Measurements from ENCODE around the gene CD164.

Gene CD164

DNA sequence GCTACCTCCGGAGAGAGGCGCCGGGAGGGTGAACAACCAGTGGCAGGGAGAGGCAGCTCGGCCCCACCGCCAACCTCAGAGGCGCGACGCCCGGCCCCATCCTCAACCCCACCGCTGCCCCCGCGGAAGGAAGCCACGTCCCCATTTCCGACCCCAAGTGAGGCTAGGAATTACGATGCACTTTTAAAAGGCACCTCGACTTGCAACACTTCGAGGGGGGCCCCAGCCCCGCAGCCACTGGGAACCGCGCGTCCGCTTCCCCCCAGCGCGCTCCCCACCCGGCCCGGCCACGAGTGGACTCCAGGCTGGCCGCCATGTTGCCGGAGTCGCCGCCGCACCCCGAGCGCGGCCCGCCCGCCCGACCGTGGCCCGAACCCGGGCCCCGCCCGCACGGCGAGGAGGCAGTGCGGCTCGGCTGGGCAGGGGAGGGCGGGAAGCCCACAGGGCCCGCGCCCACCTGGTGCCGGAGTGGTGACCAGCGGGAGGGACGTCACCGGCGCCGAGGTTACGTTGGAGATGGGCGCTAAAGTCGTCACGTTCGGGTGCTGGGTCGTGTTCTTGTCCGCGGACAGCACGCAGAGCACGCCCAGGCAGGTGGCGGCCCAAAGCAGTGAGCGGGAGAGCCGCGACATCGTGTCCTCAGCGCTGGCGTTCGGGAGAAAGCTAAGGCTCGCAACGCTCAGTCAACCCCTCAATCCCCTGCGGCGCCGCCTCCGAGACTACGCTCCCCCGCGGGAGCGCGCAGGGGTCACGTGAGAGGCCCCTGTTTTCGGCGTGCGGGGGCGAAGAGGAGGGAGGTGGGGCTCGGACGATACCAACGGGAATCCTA, at the start of gene CD164:
CD164 (minus strand) TSS at position 721 of the 829 bp plus-strand sequence; CDS start at position 632, 89 bp downstream.
- DNase-seq (ENCODE audit: low spot score) = peak; percentile 97

DNA sequence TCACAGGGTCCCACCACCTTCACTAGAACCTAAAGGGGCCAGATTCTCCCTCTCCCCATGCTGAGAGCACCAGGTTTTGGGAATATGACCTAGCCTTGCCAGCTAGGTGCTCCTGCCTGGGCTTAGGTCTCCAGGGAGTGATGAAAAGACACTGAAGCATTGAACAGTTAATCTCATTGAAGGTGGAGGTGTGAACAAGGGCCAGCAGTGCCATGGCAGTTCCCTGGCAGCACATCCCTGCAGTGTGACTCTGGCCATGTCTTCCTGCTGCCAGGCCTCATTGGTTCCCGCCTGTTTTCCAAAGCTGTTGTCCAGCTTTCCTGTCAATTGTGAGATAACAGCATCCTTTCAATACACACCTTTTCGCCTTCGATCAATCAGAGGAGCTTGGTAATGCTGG, 47.2 kb upstream of the CD164 start:
- no peak for DNase-seq (ENCODE audit: low spot score)

- DNase-seq (ENCODE audit: low spot score) = no peak
Observed at GRCh38 chr6:109428889-109429477, 46.7 kb upstream of the CD164 start.

- no peak for DNase-seq (ENCODE audit: low spot score)
Observed at GRCh38 chr6:109424946-109425345, 42.7 kb upstream of the CD164 start.

DNA sequence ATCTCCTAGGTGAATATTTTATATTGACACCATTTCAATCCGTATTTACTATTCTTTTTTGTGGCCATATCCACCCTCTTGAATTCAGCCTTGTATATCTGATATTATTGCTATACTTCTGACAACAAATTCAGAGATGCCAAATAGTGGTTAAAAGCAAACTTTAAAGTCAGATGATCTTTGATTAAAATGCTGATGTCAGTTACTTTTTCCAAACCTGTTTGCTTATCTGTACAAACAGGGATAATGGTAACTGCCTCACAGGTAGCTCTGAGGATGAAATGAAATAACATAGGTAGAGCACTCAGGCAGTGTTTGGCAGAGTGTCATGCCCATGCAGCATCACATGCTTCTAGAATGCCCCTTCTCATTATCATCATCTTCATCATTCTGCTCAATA, 38.9 kb upstream of the CD164 start:
- DNase-seq (ENCODE audit: low spot score) = no peak

DNA sequence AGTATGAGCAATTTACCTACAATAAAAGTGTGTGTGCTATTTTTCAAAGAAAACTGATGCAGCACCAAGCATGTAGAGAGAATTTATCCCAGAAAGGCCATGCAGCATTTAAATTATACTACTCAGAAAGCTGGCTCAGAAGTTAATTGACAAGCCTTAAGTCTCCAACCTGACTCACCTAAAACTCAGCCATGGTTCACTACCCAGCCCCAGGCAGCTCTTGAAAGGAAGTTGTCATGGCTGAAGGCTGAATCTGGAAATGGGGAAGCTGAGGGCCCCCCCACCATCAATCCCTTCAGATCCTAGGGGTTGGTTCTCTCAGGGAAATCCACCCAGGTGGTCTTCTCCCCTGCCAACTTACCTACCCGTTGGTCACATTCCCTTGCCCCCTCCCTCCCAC, 38.5 kb upstream of the CD164 start:
- DNase-seq (ENCODE audit: low spot score) = no peak

DNA sequence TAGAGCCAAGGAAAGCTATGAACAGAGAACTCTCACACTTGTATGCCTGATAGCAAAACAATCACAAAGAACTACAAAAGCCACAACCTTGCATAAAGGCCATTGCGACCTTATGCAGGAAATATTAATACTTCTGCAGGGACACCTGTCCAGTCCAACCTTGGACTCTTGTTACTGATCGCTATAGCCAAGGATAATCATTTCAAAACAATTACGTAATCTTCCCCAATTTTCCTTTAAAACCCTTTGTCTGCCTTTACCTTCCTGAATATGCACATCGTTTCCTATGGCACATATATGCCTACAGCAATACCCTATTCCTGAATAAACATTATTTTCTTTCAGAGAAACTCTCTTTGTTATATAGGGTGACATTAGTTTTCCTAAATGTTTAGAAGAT, 35.4 kb upstream of the CD164 start:
- DNase-seq (ENCODE audit: low spot score) = no peak

GRCh38 chr6:109411034-109411433, 28.8 kb upstream of the CD164 start:
- DNase-seq (ENCODE audit: low spot score) = no peak

DNA sequence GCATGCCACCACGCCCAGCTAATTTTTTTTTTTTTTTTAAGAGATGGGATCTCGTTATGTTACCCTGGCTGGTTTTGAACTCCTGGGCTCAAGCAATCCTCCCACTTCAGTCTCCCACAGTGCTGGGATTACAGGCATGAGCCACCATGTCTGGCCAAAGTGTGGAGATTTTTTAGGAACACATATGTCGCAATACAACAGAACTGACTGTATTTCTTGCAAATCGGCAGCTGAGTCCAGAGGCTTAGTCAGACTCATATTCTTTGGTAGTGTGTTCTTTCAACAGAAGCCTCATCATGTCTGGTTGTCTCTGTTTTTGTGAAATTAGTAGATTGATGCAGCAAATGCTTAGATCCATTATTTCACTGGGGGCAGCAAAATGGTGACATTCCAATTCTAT, 23.9 kb upstream of the CD164 start:
- no peak for DNase-seq (ENCODE audit: low spot score)

DNA sequence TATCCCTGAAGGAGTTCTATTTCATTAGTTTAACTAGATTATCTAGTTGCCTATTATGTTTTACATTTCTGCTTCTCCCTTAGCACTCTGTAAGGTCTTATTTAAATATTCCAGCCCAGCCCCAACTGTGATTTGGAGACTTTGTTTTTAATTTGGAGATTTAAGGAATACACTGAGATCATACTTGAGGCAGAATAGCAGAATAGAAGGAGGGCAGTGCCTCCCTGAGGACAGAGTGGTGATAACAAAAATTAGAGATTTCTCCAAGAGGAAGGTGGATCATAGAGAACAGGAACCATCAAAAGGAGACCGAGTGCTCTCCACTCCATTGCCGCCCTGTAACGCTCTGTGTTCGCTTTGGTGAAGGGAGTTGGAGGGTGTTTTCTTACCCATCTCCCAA, 14.8 kb upstream of the CD164 start:
- peak; percentile 27 for DNase-seq (ENCODE audit: low spot score)

DNA sequence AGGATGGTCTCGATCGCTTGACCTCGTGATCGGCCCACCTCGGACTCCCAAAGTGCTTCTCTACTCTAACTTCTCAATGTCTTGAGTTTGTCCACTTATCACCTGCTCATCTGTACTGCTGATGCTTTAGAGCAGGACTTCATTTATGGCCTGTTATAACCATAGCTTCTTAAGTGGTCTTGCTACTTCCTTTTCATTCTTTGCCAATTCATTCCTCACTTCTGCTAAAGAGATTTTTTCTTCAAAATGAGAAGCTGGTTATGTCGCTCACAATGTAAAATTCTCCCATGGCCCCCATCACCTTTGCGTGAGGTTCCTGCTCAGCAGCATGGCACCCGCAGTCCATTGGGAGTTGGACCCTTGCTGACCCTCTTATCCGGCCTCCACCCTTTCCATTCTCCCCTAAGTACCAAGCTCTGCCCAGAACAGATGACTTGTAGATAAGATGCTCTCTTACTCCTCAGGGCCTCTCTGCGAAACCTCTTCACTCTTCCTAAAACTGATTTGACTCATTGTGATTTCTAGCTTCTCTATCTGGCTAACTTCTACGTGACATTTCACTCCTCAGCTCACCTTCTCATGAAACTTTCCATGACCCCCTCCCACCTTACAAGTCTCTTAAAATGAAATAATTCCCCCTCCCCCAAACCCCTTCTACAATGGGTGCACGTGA, 13.9 kb upstream of the CD164 start:
- no peak for DNase-seq (ENCODE audit: low spot score)

DNA sequence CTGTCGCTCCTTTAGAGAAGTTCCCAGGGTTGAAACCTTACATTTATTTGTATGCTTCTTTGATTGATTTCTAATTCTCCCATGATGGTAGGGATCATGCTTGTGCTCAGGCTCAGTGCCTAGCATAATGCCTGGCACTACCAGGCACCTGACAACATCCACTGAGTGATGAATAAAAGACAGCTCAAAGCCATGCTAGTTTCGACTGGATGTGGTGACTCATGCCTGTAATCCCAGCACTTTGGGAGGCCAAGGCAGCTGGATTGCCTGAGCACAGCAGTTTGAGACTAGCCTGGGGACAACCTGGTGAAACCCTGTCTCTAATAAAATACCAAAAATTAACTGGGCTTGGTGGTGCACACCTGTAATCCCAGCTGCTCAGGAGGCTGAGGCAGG, 11.6 kb upstream of the CD164 start:
- DNase-seq (ENCODE audit: low spot score) = no peak

DNA sequence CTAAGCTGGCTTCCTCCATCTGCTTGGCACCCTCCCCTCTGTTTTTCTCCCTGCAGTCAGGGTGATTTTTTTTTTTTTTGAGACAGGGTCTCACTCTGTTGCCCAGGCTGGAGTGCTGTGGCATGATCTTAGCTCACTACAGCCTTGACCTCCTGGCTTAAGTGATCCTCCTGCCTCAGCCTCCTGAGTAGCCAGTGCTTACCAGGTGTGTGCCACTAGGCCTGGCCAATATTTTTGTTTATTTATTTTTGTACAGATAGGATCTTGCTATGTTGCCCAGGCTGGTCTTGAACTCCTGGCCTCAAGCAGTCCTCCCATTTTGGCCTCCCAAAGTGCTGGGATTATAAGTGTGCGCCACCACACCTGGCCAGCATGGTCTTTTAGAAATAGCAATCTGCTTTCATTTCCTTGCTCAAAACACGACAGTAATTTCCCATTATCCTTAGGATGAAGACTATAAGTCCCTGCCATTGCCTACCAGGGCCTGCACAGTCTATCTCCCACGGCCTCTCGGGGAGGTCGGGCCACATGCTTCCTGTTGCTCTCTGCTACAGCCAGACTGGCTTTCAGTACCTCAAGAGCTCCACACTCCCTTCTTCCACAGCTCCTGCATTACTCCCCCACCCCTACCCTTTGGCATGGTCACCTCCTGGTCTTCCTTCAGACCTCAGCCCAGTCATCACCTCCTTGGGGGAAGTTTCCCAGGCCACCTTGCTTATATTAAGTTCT, 11.1 kb upstream of the CD164 start:
- no peak for DNase-seq (ENCODE audit: low spot score)

DNA sequence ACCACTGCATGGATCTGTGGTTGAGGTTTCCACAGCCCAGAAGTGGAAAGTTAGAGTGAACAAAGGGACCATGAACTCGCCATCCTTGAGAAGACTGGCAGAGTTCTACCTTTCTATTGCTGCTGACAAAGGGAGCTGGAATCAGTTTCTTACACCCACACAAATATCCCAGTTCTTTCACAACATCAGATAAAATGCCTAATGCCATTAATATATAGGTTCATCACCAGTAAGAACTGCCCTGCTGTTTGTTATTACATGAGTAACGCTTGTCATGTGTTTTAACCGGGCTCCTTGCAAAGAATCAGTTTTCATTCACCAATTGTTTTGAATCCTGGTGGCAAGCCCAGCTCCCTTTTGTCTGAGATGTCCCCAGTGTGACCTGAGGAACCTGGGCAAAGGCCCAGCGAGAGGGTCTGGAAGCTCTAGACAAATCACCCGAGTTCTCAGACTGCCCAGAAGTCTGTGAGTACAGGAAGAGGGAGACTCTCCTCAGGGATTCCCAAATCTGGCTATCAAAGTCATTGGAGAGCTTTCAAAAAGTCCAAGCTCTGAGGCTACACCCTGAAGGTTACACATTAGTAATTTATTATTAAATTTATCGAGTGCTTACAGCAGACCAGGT, 7.5 kb upstream of the CD164 start:
- DNase-seq (ENCODE audit: low spot score) = no peak

DNA sequence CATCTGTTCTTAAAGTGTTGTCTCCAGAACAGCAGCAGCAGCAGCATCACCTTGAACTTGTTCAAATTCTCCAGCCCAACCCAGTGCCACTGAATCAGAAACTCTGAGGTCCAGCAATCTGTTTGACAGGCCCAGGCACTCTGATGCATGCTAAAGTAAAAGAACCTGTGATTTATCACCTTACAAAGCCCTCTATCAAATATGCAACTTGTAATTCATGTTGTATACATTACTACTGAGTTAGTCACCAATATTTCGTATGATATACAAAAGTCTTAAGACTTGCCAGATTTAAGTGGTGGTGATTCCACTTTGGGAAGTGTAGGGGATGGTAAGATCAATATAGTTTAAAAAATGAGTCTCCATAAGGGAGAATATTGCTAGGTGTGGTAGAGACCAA, 6.0 kb upstream of the CD164 start:
- no peak for DNase-seq (ENCODE audit: low spot score)

GRCh38 chr6:109383438-109383940, 1.2 kb upstream of the CD164 start:
- DNase-seq (ENCODE audit: low spot score) = no peak

- peak; percentile 92 for DNase-seq (ENCODE audit: low spot score)
Observed at GRCh38 chr6:109382576-109383437, 540 bp upstream of the CD164 start.

- peak; percentile 8 for DNase-seq (ENCODE audit: low spot score)
Observed at GRCh38 chr6:109381061-109381746, 1.1 kb downstream of the CD164 start.

GRCh38 chr6:109379711-109380110, 2.6 kb downstream of the CD164 start:
- DNase-seq (ENCODE audit: low spot score) = peak; percentile 52

DNA sequence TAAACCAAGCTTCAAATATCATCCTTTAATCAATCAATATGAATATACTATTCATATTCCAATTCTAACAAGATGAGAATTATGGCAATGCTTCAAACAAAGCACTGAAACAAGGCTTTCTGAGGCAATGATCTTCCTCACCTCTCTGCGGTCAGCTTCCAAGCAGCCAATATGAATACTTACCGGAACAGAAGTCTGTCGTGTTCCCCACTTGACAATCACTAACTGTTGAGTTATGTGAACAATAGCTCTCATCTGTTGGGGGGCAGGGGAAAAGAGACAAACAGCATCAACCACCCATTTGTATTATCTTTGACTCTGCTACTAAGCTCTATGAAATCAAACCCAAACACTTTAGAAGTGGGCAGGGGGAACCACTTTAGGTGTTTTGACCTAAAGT, 4.5 kb downstream of the CD164 start:
- no peak for DNase-seq (ENCODE audit: low spot score)
